T-helper 1 cell treated with Interleukin-12 subunit alpha and Interleukin-12 subunit beta and Interleukin-4 antibody, amounts not matched to agents 30 ng/mL and 1 ng/mL, for 36 hours (primary cell): ENCODE results near the gene SERPINB10. TPM values are rescaled to one million over a fixed set of nuclear protein-coding genes. Genes with fewer than 3 reads are reported as not detected.

Source experiments
- intact Hi-C: fragments of 100-400 bp; cut with micrococcal nuclease; formaldehyde crosslinking; loops from one replicate; pipeline ENCODE4 v1.15.1; 2024
- total RNA-seq: library from RNA; stranded (reverse); gene quantifications from 2 replicates; pipeline ENCODE4 v1.2.3, GENCODE V29; 2022

The SERPINB10 gene
- total RNA-seq, 1 donor from 2014 or later, result not detected

GRCh38 chr18:63940543-63941050 lies 32.8 kb downstream of the SERPINB10 start:
- intact Hi-C loops, result loop anchor here (10.0 kb wide), 1 partner anchor 1226 kb away; the partner anchor contains the start of gene PHLPP1

DNA sequence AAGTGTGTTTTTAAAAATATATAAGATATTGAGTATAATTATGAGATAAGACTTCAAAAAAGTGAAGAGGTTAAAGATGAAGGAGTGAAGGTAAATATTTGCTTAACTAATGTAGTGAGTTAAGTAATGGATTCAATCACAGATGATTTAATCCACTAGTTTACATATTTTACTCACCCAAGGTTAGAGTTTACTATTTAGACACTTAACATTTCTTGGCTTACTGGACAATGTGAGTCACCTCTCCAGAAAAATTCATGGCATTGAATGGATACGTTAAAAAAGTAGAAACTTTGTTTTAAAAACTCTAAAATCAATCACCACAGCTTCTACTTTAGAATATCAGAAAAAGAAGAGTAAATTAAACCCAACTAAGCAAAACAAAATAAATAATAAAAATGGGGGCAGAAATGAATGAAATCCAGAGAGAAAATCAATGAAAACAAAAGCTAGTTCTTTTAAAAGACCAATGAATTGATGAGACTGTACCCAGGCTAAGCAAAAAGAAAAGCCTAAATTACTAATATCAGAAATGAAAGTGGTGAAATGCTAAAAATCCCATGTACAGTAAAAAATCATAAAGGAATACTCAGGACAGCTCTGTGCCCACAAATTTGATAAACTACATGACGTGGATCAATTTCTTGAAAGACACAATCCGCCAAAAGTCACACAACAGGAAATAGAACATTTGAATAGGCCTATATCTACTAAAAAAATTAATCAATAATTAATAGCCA lies 39.5 kb downstream of the SERPINB10 start:
- intact Hi-C loops, result loop anchor here (10.0 kb wide), 1 partner anchor 1232 kb away; the partner anchor contains the start of gene PHLPP1

DNA sequence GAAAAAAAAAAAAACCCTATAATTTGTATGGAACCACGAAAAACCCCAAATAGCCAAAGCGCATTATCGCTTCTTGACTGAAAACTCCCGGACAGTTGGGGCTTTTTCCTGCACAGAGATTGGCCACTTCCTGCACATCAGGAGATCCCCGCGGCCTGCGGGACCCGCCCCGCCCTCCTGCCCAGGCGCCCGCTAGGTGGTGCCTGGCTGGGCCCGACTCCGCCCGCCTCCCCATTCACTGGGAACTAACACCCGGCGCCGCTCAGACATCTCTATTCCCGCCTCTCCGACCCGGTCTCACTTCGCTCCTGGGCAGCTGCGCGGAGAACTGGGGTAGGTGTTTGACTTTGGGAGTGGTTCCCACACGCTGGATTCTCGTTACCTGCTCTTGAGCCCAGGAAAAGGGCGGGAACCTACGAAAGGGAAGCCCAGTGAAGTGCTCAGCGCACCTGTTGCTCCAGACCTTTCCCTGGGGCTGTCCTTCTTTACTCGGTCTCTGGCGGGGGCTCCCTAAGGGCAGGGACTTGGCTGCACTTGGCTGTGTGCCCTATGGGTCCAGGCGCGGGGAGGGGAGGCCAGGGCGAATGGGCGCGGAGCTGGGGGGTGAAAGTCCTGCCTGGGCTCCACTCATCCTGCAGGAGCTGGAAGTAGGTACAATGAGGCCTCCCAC lies 41.4 kb downstream of the SERPINB10 start, which contains the start of gene HMSD:
Gene HMSD (plus strand): TSS at position 234 of the 670 bp plus-strand sequence. CDS start 4,155 bp downstream, outside the sequence.
- intact Hi-C loops, result loop anchor here (1.0 to 10.0 kb wide), 4 partner anchors 13 to 1234 kb away; partner anchors contain the start of genes PHLPP1 and SERPINB8

GRCh38 chr18:63951302-63951705 lies 43.5 kb downstream of the SERPINB10 start:
- intact Hi-C loops, result no loop called here

DNA sequence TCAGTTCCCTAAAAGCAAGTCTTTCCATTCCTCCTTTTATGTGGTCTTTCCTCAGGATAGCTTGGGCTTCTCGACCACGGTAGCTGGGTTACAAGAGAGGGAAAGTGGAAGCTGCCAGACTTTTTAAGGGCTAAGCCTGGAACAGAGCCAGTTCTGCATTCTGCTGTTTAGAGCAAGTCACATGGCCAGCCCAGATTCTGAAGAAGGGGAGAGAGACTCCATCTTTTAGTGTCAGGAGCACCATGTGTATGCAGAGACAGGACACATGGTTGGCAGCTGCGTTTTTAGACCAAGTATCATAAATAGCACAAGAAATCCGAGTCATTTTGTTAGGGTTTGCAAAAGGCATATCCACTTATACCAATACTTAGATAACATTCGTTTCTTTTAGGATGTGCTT lies 46.1 kb downstream of the SERPINB10 start:
- intact Hi-C loops, result no loop called here

GRCh38 chr18:63956755-63957154 lies 49.0 kb downstream of the SERPINB10 start:
- intact Hi-C loops, result no loop called here

DNA sequence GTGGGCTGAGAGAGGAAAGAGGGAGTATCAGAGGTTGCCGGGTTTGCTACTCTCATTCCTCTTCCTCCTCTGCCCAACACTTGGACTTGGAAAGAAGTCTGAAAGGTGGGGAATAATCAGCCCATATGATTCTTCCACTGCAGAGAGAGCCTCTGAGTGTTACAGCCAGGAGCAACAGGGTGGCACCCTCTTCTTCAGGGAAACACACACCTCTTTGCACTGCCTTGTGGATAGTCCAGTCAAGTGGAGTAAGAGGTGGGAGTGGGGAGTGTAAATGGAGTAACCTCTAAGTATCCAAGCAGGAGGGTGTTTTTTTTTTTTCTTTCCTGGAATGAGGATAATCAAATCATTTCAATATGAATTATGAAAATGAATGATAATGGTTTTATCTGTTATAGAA lies 53.1 kb downstream of the SERPINB10 start:
- intact Hi-C loops, result no loop called here

- intact Hi-C loops, result no loop called here
Measured at GRCh38 chr18:63961435-63961980, 53.8 kb downstream of the SERPINB10 start.

GRCh38 chr18:63962137-63962536 lies 54.4 kb downstream of the SERPINB10 start:
- intact Hi-C loops, result loop anchor here (2.0 kb wide), 1 partner anchor 13 kb away; the partner anchor contains the start of gene HMSD

GRCh38 chr18:63963615-63964256 lies 56.0 kb downstream of the SERPINB10 start:
- intact Hi-C loops, result loop anchor here (1.0 to 2.0 kb wide), 4 partner anchors 12 to 32 kb away; partner anchors contain the start of gene HMSD

DNA sequence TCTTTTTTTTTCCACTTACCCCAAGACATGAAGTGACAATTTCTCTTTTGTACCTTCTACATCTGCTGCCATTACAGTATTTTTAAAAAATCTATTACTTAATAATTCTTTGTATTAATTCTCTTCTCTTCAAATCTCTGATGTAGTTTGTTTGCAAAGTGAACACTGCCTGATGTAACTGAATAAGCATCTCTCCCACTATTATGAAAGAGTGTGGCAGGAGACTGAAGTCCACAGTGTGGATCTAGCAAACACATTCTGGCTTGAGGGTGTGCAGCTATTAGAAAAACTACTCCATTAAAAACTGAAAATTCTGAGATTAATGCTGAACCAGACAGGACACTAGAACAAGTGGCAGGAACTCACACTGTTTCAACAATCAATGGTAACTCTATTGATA lies 57.1 kb downstream of the SERPINB10 start:
- intact Hi-C loops, result no loop called here

DNA sequence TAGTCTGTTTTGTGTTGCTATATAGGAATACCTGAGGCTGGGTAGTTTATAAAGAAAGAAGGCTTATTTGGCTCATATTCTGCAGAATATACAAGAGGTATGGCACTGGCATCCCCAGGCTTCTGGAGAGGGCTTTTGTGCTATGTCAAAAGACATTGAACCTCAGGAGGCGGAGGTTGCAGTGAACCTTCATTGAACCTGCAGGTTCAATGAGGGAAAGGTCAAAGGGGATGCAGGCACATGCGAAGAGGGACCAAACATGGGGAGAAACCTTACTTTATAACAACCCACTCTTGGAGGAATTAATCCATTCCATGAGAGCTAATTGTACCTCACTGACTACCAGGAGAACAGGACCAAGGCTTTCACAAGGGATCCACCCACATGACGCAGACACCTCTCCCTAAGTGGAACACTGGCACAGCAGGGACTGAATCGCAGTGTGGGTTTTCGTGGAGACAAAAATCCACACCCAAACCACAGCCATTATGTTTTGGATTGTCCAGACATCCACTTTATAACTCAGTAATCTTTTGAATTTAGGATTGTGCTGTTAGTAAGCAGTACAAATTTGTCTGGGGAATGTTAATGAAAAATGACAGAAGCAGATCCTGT lies 58.1 kb downstream of the SERPINB10 start:
- intact Hi-C loops, result no loop called here

GRCh38 chr18:63969942-63970808 lies 62.4 kb downstream of the SERPINB10 start, which contains the start of gene SERPINB8:
TSS of gene SERPINB8 (plus strand) at chr18:63970081. CDS start at chr18:63978309, 8,228 bp downstream.
- intact Hi-C loops, result loop anchor here (1.0 to 10.0 kb wide), 9 partner anchors 9 to 1785 kb away; partner anchors contain the start of genes HMSD, PHLPP1, PIGN and RELCH

GRCh38 chr18:63970809-63971205 lies 63.0 kb downstream of the SERPINB10 start:
- intact Hi-C loops, result loop anchor here (1.0 to 10.0 kb wide), 9 partner anchors 8 to 1786 kb away; partner anchors contain the start of genes HMSD, PHLPP1, PIGN and RELCH

DNA sequence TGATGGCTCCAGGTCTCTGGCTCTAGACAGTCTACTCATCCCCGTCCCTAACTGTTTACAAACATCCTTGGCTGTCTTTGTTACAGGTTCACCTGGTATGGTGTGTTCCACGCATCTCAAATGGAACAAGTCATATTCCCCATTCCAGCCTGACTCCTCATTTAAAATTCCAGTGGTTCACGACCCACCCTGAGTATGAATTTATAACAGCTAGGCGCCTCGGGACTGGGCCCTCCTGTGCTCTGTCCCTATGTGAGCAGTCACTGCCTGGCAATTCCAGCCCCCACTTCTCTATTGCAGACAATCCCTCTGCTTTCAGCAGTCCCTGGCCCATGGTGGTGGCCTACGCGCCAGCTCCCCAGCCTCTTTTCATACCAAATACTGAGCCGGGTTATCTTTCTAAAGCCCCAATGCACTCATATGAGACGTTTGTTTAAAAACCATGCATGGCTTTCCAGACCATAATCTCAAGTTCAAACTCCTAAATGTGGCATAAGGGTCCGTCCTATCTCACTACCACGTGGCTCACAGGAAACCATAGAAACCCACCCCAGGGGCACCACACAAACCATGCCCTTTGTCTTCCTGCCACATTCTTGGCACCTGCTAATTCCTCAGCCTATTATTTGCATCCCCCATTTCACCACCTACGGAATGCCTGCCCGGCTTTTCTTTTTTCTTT lies 63.7 kb downstream of the SERPINB10 start:
- intact Hi-C loops, result loop anchor here (2.0 to 10.0 kb wide), 5 partner anchors 23 to 1787 kb away; partner anchors contain the start of genes PHLPP1, PIGN, RELCH and ZCCHC2

DNA sequence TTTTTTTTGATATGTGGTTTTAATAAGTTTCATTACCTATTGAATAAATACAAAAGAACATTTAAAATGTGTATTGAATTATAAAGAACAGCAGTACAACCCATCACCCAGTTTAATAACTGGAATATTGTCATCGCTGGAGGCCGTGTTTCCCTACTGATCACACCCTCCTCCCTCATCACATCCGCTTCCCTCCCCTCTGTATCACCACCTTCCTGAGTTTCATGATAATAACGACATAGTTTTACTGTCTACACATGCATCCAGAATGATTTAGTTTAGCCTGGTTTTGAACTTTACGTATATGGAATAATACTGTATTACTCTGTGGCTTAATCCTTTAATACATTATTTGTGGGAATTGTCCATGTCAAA lies 64.2 kb downstream of the SERPINB10 start:
- intact Hi-C loops, result loop anchor here (10.0 kb wide), 4 partner anchors 817 to 1787 kb away; partner anchors contain the start of genes PHLPP1, PIGN, RELCH and ZCCHC2

DNA sequence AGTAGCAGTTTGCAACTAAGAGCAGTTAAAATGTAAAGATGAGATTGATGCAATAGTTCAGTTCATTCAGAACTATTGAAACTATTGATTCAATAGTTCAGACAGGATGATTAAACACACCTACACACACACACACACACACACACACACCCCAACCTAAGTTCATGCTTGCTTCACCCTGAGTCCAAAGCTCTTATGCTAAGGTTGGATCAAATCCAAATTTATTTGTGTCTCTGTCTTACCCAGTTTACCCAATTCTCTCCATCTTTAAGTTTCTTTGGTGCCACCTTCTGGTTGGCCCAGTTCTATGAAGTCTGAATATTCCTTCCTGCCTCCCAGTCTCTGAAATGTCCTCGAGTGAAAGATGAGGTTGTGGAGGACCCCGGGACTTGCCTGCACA lies 67.2 kb downstream of the SERPINB10 start:
- intact Hi-C loops, result loop anchor here (1.0 to 10.0 kb wide), 7 partner anchors 12 to 1790 kb away; partner anchors contain the start of genes PHLPP1, PIGN, RELCH and ZCCHC2

DNA sequence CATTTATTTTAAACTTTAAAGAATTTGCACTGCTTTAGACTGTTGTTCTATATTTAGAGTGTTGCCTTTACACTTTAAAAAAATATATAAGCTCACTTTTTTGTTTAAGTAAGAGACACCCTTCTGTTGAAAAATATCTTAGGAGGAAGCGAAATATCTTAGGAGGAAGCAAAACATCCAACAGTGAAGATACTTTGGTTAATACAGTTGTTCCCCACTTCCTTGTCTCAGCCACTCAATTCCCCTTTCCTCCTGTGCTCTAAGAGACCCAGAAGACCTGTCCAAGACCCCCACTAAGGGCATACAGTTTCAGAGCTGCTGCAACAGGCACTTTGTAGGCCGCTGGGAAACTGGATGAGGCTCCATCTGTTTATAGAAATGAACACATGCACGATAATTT lies 67.9 kb downstream of the SERPINB10 start:
- intact Hi-C loops, result loop anchor here (1.0 to 10.0 kb wide), 7 partner anchors 12 to 1791 kb away; partner anchors contain the start of genes PHLPP1, PIGN, RELCH and ZCCHC2
